ENCODE measurements around the gene NR2C2. TPM values are rescaled to one million over a fixed set of nuclear protein-coding genes. Genes with fewer than 3 reads are reported as not detected.

The NR2C2 gene
- total RNA-seq, 1 experiment from 2014 or later = 38.5 TPM

GRCh38 chr3:14906355-14906971 lies 40.9 kb upstream of the NR2C2 start:
- H4K5ac ChIP-seq (ENCODE audit: insufficient read length, low read depth, low read length) = no peak overlapping the region
- H2AK5ac ChIP-seq (ENCODE audit: insufficient read length, low read length) = no peak overlapping the region
- H3K18ac ChIP-seq (ENCODE audit: insufficient read length, low read depth, low read length) = peak overlapping the region; percentile 29
- H3K23ac ChIP-seq (ENCODE audit: insufficient read length, low read depth, low read length) = no peak overlapping the region
- H3K14ac ChIP-seq (ENCODE audit: insufficient read depth, low read length) = 0 out of 2 replicates have a peak overlapping the region, but pooled peaks have one; percentile 5
- no peak overlapping the region for H2BK20ac ChIP-seq (ENCODE audit: low read depth, low read length, poor library complexity, severe bottlenecking)
- H2BK15ac ChIP-seq (ENCODE audit: low read depth, low read length) = no peak overlapping the region
- no peaks in the 10 kb centered on the region for H3K79me1 ChIP-seq (ENCODE audit: insufficient read depth, low read depth, low read length, poor library complexity, severe bottlenecking)
- no peak overlapping the region for H3T11ph ChIP-seq (ENCODE audit: low read length)
- peaks cover 7 to 19% (median 17%) of the 10 kb centered on the region in 3 experiments; a peak in 6 of 7 replicates for H3K36me3 Mint-ChIP-seq (ENCODE audit: insufficient read depth in 1 of 3, low read depth in 3 of 3)
- H3K23me2 ChIP-seq (ENCODE audit: insufficient read length, low read depth, low read length, poor library complexity, severe bottlenecking) = no peaks in the 10 kb centered on the region
- WGBS (ENCODE audit: extremely low coverage, insufficient read length, low lambda C conversion rate) = no CpG with 5 or more reads among the region's 11 CpGs
- no peak overlapping the region; a peak in 1 of 7 replicates for H3K27ac Mint-ChIP-seq
- H3K4me1 ChIP-seq (ENCODE audit: insufficient read depth, low read length) = no peaks in the 10 kb centered on the region; the same call in 1 of the 2 replicates
- H3K27me3 ChIP-seq (ENCODE audit: insufficient read depth, low read length) = no peaks in the 10 kb centered on the region
- H3K27me3 Mint-ChIP-seq (ENCODE audit: low read depth) = no peaks in the 10 kb centered on the region
- no peaks in the 10 kb centered on the region for H3K9me3 ChIP-seq (ENCODE audit: control insufficient read depth, low read depth, low read length)
- H3K27ac ChIP-seq (ENCODE audit: insufficient read length, low read depth, low read length) = no peak overlapping the region
- peak; percentile 25 for DNase-seq
- H3K9ac ChIP-seq (ENCODE audit: extremely low read depth, insufficient read length, low read length) = no peak overlapping the region
- H2AFZ ChIP-seq (ENCODE audit: low read length) = no peak overlapping the region
- H3K4ac ChIP-seq (ENCODE audit: low read depth, low read length) = no peak overlapping the region
- no peaks in the 10 kb centered on the region for H4K20me1 ChIP-seq (ENCODE audit: control insufficient read depth, insufficient read depth, insufficient read length)
- no peak overlapping the region for H4K8ac ChIP-seq (replicated peaks; ENCODE audit: insufficient read length, low read depth, low read length)
- peaks cover 9 to 10% of the 10 kb centered on the region in 2 experiments for H3K9me3 Mint-ChIP-seq
- no peak overlapping the region for H3K56ac ChIP-seq (ENCODE audit: insufficient read length, low read depth, low read length)
- TF ChIP-seq, protein P1, sequence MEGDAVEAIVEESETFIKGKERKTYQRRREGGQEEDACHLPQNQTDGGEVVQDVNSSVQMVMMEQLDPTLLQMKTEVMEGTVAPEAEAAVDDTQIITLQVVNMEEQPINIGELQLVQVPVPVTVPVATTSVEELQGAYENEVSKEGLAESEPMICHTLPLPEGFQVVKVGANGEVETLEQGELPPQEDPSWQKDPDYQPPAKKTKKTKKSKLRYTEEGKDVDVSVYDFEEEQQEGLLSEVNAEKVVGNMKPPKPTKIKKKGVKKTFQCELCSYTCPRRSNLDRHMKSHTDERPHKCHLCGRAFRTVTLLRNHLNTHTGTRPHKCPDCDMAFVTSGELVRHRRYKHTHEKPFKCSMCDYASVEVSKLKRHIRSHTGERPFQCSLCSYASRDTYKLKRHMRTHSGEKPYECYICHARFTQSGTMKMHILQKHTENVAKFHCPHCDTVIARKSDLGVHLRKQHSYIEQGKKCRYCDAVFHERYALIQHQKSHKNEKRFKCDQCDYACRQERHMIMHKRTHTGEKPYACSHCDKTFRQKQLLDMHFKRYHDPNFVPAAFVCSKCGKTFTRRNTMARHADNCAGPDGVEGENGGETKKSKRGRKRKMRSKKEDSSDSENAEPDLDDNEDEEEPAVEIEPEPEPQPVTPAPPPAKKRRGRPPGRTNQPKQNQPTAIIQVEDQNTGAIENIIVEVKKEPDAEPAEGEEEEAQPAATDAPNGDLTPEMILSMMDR (conservative IDR thresholded peaks at IDR 0.05) = no peak
- H2BK12ac ChIP-seq (ENCODE audit: insufficient read length, low read depth, low read length) = no peak overlapping the region
- H3K4me2 ChIP-seq (ENCODE audit: insufficient read depth, insufficient read length, low read length) = no peak overlapping the region
- H3K4me1 Mint-ChIP-seq = peaks cover 2 to 3% of the 10 kb centered on the region in 2 experiments
- H3K4me3 Mint-ChIP-seq = no peak overlapping the region
- H4K91ac ChIP-seq (ENCODE audit: insufficient read length, low read depth, low read length) = no peak overlapping the region
- H2BK5ac ChIP-seq (ENCODE audit: insufficient read length, low read length) = no peak overlapping the region
- no peak overlapping the region for H2BK120ac ChIP-seq (ENCODE audit: low read depth, low read length, poor library complexity, severe bottlenecking)
- H3K79me2 ChIP-seq (ENCODE audit: insufficient read depth, low read length) = no peaks in the 10 kb centered on the region

All from H9 (cell line).